ENCODE results near the gene IGLL5.

The IGLL5 gene

DNA sequence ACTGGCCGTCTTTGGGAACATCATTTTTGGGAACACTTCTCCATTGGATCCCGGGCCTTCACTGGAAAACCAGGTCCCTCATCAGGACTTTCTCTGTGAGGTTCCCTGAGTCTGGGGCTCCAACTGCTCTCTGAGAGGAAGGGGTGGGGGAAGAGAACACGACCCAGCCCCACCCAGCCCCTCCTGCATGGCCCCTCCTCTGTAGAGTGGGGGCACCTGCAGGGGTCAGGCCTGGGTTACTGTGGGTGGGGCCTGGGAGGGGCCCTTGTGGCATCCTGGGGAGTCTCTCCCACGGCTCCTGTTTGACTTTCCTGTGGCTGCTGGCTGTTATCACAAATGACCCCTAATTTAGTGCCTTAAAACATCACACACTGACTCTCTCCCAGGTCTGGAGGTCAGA, 36.3 kb downstream of the IGLL5 start:
- Histone ChIP-seq H3K27me3 (ENCODE audit: control insufficient read depth, insufficient read depth, low read length) (peaks cover 19% of the 10 kb centered on the region), H3K9me3 (ENCODE audit: control insufficient read depth, low read depth, low read length) (no peaks in the 10 kb centered on the region), H3K4me3 (ENCODE audit: low read length) (no peak overlapping the region), H3K36me3 (ENCODE audit: control insufficient read depth, low read depth, low read length) (no peaks in the 10 kb centered on the region), H3K4me1 (ENCODE audit: control insufficient read depth, low read depth, low read length) (peaks cover 10% of the 10 kb centered on the region), H3K27ac (ENCODE audit: low read length) (no peak overlapping the region), H3K9ac (ENCODE audit: low read length) (no peak overlapping the region)

DNA sequence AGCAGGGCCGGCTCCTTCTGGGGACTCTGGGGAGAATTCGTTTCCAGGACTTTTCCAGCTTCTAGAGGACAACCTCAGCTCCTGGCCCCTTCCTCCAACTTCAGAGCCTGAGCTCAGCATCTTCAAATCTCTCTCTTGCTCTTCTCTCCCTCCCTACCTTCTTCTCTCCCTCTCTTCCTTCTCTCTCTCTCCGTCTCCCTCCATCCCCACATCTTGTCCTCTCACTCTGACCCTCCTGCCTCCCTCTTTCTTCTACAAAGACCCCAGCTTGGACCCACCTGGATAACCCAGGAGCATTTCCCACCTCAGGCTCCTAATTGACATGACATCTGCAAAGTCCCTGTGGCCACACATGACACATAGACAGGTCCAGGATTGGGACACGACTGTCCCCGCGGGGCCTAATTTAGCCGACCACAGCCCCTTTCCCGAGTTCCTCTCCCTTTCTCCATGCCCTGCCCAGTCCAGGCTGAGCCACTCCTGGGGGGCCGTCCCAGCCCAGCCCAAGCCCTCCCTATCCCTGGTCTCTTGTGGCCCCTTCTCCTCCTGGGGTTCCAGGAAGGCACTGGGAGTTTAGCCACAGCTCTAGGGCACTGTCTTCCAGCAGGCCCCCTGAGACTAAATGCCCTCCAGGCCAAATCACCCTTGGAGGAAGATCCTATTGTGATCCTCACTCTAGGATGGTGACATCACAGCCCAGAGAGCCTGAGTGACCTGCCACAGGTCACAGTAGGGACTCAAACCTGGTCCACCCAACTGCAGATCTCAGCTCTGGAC, 36.9 kb downstream of the IGLL5 start:
- H3K4me1 ChIP-seq (ENCODE audit: control insufficient read depth, low read depth, low read length) = peaks cover 10% of the 10 kb centered on the region
- no peak overlapping the region for H3K27ac ChIP-seq (ENCODE audit: low read length)
- H3K4me3 ChIP-seq (ENCODE audit: low read length) = no peak overlapping the region
- H3K9me3 ChIP-seq (ENCODE audit: control insufficient read depth, low read depth, low read length) = no peaks in the 10 kb centered on the region
- H3K27me3 ChIP-seq (ENCODE audit: control insufficient read depth, insufficient read depth, low read length) = peaks cover 19% of the 10 kb centered on the region
- no peak overlapping the region for H3K9ac ChIP-seq (ENCODE audit: low read length)
- no peaks in the 10 kb centered on the region for H3K36me3 ChIP-seq (ENCODE audit: control insufficient read depth, low read depth, low read length)

DNA sequence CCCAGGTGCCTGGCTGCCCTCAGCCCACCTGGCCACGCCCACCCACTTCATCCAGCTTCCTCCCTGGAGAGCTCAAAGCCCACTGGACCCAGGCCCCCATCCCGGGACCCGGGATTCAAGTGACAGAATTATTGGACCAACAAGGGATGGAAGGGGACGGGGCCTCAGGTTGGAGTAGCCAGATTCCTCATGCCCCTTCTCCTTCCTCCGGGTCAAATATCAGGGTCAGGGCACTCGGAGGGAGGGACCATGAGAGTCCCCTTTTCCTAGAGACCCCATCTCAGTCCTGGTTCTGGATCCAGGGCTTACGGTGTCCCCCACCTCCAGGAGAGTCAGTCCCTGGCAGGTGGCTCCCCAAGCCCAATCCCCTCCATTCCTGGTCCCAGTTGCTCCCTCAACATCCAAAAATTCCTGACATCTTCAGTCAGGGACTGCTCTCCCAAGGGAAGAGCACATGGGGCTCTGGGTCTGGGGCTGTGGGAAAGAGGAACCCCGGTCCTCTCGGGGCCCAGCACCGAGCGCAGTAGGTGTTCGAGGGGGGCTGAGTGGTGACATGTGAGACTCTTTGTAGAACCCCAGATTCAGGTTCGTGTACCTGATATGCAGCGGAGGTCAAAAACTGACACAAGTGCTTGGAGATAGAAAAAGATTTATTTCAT, 37.7 kb downstream of the IGLL5 start:
- Histone ChIP-seq H3K27ac (ENCODE audit: low read length) (no peak overlapping the region), H3K4me1 (ENCODE audit: control insufficient read depth, low read depth, low read length) (peaks cover 10% of the 10 kb centered on the region), H3K9me3 (ENCODE audit: control insufficient read depth, low read depth, low read length) (no peaks in the 10 kb centered on the region), H3K36me3 (ENCODE audit: control insufficient read depth, low read depth, low read length) (no peaks in the 10 kb centered on the region), H3K27me3 (ENCODE audit: control insufficient read depth, insufficient read depth, low read length) (peaks cover 19% of the 10 kb centered on the region), H3K9ac (ENCODE audit: low read length) (no peak overlapping the region), H3K4me3 (ENCODE audit: low read length) (no peak overlapping the region)

DNA sequence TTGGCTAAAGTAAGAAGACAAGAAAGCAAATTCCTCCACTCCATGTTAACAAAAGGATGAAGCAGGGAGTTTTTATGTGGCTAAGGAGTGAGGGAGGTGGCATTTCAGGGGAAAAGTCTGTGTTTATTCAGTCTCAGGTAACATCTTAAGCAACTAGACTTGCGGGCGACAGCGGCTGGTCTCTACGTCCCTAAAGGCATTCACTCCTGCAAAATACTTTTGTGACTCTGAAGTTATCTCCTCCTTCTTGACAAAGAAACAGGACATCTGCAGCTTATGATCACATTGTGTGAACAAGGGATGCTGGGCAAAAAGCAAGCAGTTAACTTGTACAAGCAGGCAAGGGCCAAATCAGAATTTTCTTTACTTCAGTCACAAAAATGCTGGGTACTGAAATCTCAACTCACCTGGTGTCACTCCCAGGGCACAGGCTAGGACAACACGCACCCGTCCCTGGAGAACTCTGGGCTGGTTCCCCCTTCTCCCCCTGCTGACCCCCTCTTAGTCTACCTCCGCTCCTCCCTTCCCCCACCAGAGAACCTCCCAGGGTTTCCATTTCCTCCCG, 38.3 kb downstream of the IGLL5 start:
- no peaks in the 10 kb centered on the region for H3K36me3 ChIP-seq (ENCODE audit: control insufficient read depth, low read depth, low read length)
- no peaks in the 10 kb centered on the region for H3K9me3 ChIP-seq (ENCODE audit: control insufficient read depth, low read depth, low read length)
- H3K4me3 ChIP-seq (ENCODE audit: low read length) = no peak overlapping the region
- no peak overlapping the region for H3K9ac ChIP-seq (ENCODE audit: low read length)
- peaks cover 10% of the 10 kb centered on the region for H3K4me1 ChIP-seq (ENCODE audit: control insufficient read depth, low read depth, low read length)
- no peak overlapping the region for H3K27ac ChIP-seq (ENCODE audit: low read length)
- H3K27me3 ChIP-seq (ENCODE audit: control insufficient read depth, insufficient read depth, low read length) = peaks cover 19% of the 10 kb centered on the region

DNA sequence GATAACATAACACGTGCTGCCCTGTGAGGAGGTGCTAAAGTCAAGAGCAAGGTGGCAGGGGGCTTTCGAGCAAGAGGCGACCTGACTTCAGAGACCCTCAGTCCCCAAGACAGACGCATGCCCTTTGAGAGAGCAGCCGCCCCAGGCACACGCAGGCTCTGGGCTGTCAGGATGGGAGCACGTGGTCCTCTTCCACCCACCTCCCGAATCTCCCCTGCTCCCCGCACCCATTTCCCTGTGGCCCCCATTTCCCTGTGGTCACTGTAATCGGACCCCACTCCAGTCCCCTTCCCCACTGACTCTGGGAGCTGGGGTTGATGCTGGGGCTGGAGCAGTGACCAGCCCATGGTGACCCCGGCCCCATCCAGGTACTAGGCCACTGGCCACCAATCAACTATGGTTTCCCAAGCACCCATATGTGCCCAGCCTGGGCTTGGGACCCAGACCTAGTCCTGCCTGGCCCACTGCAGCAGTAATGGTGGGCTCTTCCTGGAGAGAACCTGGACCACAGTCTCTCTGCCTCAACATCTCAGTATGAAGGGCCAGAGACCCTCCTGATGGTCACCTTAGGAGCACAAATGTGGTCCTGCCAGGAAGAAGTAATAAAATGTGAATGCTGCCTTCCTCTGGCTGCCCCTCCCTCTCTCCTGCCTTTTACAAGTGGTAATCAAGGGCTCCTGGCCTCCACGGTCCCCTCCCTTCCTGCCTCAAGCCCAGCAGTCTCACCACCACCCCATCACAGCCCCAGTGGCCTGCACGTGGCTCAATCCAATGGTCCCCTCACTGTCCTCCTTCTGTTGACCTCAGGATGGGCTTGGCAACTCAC, 39.0 kb downstream of the IGLL5 start:
- H3K36me3 ChIP-seq (ENCODE audit: control insufficient read depth, low read depth, low read length) = no peaks in the 10 kb centered on the region
- H3K27ac ChIP-seq (ENCODE audit: low read length) = no peak overlapping the region
- H3K4me3 ChIP-seq (ENCODE audit: low read length) = no peak overlapping the region
- H3K9ac ChIP-seq (ENCODE audit: low read length) = no peak overlapping the region
- H3K27me3 ChIP-seq (ENCODE audit: control insufficient read depth, insufficient read depth, low read length) = peaks cover 19% of the 10 kb centered on the region
- H3K4me1 ChIP-seq (ENCODE audit: control insufficient read depth, low read depth, low read length) = peaks cover 10% of the 10 kb centered on the region
- H3K9me3 ChIP-seq (ENCODE audit: control insufficient read depth, low read depth, low read length) = no peaks in the 10 kb centered on the region

DNA sequence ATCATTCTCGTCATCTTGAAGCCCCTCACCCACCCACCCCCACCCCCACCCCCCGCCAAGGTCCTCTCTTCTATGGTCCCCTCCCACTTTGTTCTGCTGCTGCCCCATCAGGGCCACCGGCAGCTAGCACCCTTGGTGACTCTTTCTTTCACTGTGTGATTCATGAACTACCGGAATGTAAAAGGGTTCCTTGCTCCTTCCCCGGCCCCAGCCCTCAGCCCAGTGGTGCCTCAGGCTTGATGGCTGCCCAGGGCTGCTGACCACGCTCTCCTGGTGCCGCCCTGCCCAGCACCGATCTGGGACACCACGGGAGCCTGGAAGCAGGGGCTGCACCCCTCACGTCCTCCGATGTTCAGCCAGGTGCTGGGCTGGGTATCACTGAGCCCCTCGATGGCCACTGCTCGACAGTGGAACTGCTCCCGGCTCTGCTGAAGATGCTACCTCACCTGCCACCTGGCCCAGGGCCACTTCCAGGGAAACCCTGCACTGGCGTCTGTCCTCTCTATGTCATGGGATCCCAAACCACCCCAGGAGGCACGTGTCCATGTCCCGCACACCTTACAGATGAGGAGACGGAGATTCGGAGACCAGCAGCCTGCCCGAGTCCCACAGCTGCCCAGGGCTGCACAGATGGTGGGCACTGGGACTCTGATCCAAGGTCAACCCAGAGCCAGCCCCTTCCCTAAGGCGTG, 39.7 kb downstream of the IGLL5 start:
- Histone ChIP-seq H3K4me3 (ENCODE audit: low read length) (no peak overlapping the region), H3K27ac (ENCODE audit: low read length) (no peak overlapping the region), H3K27me3 (ENCODE audit: control insufficient read depth, insufficient read depth, low read length) (peaks cover 15% of the 10 kb centered on the region), H3K9me3 (ENCODE audit: control insufficient read depth, low read depth, low read length) (no peaks in the 10 kb centered on the region), H3K9ac (ENCODE audit: low read length) (no peak overlapping the region), H3K36me3 (ENCODE audit: control insufficient read depth, low read depth, low read length) (no peaks in the 10 kb centered on the region), H3K4me1 (ENCODE audit: control insufficient read depth, low read depth, low read length) (peaks cover 10% of the 10 kb centered on the region)

DNA sequence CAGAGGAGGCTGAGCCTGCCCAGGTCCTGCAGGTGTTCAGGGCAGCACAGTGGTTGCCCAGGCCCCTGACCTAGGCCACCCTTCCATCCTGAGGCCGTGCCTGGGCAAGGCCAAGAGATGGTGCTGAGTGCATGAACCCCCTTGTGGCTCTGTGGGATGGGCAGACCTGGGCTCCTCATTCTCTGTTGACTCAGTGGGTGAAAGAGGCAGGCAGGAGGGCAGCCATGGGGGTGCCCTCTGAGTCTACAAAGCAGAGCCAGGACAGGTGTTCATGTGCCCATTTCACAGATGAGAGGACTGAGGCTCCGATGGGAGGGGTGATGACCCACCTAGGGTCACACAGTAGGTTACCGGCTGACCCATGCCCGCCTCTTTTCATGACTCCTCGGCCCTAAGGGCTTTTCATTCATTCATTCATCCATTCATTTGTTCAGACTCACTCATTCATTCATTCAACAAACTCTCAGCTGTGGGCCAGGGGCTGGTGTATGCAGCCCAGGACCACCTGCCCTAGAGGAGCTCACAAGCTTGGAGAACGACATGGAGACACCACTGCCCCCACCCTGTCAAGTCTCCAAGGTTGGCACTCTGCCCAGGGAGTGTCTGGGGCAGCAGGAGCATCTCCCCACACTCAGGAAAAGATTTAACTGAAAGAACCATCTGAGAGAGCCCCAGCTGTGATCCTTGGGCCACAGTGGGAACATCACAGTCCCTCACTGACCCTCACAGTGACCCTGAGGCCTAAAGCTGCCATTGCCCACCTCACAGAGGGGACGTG, 40.5 kb downstream of the IGLL5 start:
- Histone ChIP-seq H3K27ac (ENCODE audit: low read length) (no peak overlapping the region), H3K4me3 (ENCODE audit: low read length) (no peak overlapping the region), H3K36me3 (ENCODE audit: control insufficient read depth, low read depth, low read length) (no peaks in the 10 kb centered on the region), H3K4me1 (ENCODE audit: control insufficient read depth, low read depth, low read length) (peaks cover 10% of the 10 kb centered on the region), H3K9me3 (ENCODE audit: control insufficient read depth, low read depth, low read length) (no peaks in the 10 kb centered on the region), H3K27me3 (ENCODE audit: control insufficient read depth, insufficient read depth, low read length) (peaks cover 15% of the 10 kb centered on the region), H3K9ac (ENCODE audit: low read length) (no peak overlapping the region)

DNA sequence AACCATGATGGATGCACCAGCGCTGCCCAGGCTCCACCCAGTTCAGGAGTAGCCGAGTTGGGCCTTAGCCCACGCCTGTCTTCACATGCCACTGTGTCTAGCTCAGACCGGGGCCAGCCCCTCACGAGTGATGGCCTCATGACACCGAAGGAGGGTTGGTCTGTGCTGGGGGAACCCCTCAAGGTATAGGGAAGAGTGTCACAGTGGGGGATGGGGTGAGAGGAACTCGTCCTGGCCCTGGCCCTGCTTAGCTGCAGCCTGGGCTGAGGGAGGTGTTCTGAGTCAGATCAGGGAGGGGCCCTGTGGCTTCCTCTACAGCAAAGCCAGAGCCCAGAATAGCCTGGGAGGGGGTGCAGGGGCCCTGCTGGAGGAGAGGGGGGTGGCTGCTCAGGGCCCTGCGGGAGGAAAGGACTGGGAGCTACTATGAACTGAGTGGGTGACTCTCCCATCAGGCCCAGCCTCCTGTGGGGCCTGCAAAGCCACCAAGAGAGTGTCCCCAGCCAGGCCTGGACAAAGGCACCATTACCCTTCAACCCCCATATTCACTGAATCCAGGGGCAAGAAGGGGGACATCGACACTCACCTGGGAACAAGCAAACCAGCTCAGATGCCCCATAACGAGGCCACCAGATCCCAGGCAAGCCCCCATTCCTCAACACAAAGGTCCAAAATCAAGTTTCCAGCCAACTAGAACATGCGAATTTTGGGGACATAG, 41.2 kb downstream of the IGLL5 start:
- H3K36me3 ChIP-seq (ENCODE audit: control insufficient read depth, low read depth, low read length) = no peaks in the 10 kb centered on the region
- no peaks in the 10 kb centered on the region for H3K9me3 ChIP-seq (ENCODE audit: control insufficient read depth, low read depth, low read length)
- H3K9ac ChIP-seq (ENCODE audit: low read length) = no peak overlapping the region
- peaks cover 10% of the 10 kb centered on the region for H3K4me1 ChIP-seq (ENCODE audit: control insufficient read depth, low read depth, low read length)
- H3K27me3 ChIP-seq (ENCODE audit: control insufficient read depth, insufficient read depth, low read length) = peaks cover 11% of the 10 kb centered on the region
- no peak overlapping the region for H3K27ac ChIP-seq (ENCODE audit: low read length)
- H3K4me3 ChIP-seq (ENCODE audit: low read length) = no peak overlapping the region

DNA sequence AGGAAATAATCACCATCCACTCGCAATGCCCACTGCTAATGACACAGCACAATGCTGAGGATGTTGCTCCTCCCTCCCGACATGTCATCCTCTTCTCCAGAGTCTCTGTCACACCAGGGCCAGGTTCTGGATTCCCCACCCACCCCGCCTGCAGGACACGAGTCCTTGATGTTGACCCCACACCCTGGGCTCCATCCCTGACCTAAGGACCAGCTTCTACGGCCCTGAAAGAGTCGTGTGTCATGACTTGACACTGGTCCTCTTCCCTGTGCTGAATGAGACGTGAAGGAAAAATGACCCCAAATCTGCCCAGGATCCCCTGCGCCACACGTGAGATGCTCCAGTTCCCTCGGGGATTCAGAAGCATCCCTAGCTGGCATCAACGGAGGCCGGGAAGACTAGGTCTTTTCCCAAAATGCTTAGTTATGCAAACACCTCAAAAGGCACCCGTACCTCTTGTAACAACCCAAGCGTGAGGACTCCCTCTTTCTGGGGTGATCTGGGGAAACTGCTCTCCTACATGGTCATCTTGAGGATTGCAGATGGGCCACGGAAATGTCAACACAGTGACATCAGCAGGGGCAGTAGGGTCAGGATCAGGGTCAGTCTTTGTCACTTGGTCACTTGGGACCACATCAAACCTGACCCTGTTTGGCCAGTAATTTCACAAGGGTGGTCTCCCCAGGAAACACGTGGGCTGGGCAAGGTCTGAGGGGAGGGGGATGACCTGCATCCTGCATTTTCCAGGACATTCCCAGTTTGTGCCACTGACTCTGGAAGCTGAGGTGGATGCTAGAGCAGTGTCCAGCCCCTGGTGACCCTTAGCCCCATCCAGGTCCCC, 42.0 kb downstream of the IGLL5 start:
- no peaks in the 10 kb centered on the region for H3K36me3 ChIP-seq (ENCODE audit: control insufficient read depth, low read depth, low read length)
- H3K9ac ChIP-seq (ENCODE audit: low read length) = no peak overlapping the region
- no peak overlapping the region for H3K4me3 ChIP-seq (ENCODE audit: low read length)
- H3K27ac ChIP-seq (ENCODE audit: low read length) = no peak overlapping the region
- peaks cover 10% of the 10 kb centered on the region for H3K4me1 ChIP-seq (ENCODE audit: control insufficient read depth, low read depth, low read length)
- H3K9me3 ChIP-seq (ENCODE audit: control insufficient read depth, low read depth, low read length) = no peaks in the 10 kb centered on the region
- peaks cover 11% of the 10 kb centered on the region for H3K27me3 ChIP-seq (ENCODE audit: control insufficient read depth, insufficient read depth, low read length)

DNA sequence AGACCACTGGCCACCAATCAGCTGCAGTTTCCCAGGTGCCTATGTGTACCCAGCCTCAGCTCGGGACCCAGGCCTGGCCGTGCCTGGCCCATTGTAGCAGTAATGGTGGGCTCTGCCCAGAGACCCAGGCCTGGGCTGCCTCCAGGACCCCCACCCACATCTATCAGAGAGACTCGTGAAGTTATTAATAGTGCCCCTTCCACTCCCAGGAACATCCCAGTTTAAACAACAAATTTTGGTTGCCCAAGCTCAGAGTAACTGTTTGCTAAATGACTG, 42.5 kb downstream of the IGLL5 start:
- H3K9ac ChIP-seq (ENCODE audit: low read length) = no peak overlapping the region
- H3K4me1 ChIP-seq (ENCODE audit: control insufficient read depth, low read depth, low read length) = peaks cover 10% of the 10 kb centered on the region
- H3K9me3 ChIP-seq (ENCODE audit: control insufficient read depth, low read depth, low read length) = no peaks in the 10 kb centered on the region
- H3K27me3 ChIP-seq (ENCODE audit: control insufficient read depth, insufficient read depth, low read length) = peaks cover 11% of the 10 kb centered on the region
- H3K27ac ChIP-seq (ENCODE audit: low read length) = no peak overlapping the region
- H3K4me3 ChIP-seq (ENCODE audit: low read length) = no peak overlapping the region
- no peaks in the 10 kb centered on the region for H3K36me3 ChIP-seq (ENCODE audit: control insufficient read depth, low read depth, low read length)

All from iPS-18a (cell line).